ENCODE measurements around the gene CXXC4.

The CXXC4 gene

GRCh38 chr4:104486716-104487504, 7.8 kb downstream of the CXXC4 start:
- ChIA-PET CTCF (interaction anchor here (1.3 kb wide), 1 partner anchor 18 kb away, joined by 3 read pairs; no protein-coding TSS in a partner anchor), POLR2A (no interaction called here)
- no peak for TF ChIP-seq CTCF (IDR thresholded peaks at IDR 0.05; ENCODE audit: control extremely low read depth, extremely low read depth, low read depth, missing control alignments)
- no peak for DNase-seq (ENCODE audit: extremely low spot score)

- POLR2A ChIA-PET: no interaction called here
- no peak for TF ChIP-seq CTCF (IDR thresholded peaks at IDR 0.05; ENCODE audit: control extremely low read depth, extremely low read depth, low read depth, missing control alignments)
- no peak for DNase-seq (ENCODE audit: extremely low spot score)
- CTCF ChIA-PET: interaction anchor here (1.3 kb wide), 1 partner anchor 12 kb away, joined by 3 read pairs; no protein-coding TSS in a partner anchor
These were observed 19.0 kb downstream of the CXXC4 start for GRCh38 chr4:104475652-104476051.

- POLR2A ChIA-PET: no interaction called here
- CTCF ChIA-PET: interaction anchor here (1.3 kb wide), 2 partner anchors 15 to 18 kb away, joined by 4 read pairs; no protein-coding TSS in a partner anchor
- no peak for TF ChIP-seq CTCF (IDR thresholded peaks at IDR 0.05; ENCODE audit: control extremely low read depth, extremely low read depth, low read depth, missing control alignments)
- DNase-seq (ENCODE audit: extremely low spot score): no peak
These were observed 21.9 kb downstream of the CXXC4 start for GRCh38 chr4:104472766-104473165.

GRCh38 chr4:104470770-104471169, 23.9 kb downstream of the CXXC4 start:
- TF ChIP-seq CTCF (IDR thresholded peaks at IDR 0.05; ENCODE audit: control extremely low read depth, extremely low read depth, low read depth, missing control alignments): no peak
- ChIA-PET CTCF (interaction anchor here (1.0 to 1.3 kb wide), 3 partner anchors 10 to 174 kb away, joined by 3 to 5 read pairs (median 3); no protein-coding TSS in a partner anchor), POLR2A (no interaction called here)
- no peak for DNase-seq (ENCODE audit: extremely low spot score)

GRCh38 chr4:104469794-104470193, 24.9 kb downstream of the CXXC4 start:
- TF ChIP-seq CTCF (IDR thresholded peaks at IDR 0.05; ENCODE audit: control extremely low read depth, extremely low read depth, low read depth, missing control alignments): no peak
- DNase-seq (ENCODE audit: extremely low spot score): no peak
- CTCF ChIA-PET: interaction anchor here (1.0 to 1.3 kb wide), 2 partner anchors 15 to 175 kb away, joined by 3 read pairs; no protein-coding TSS in a partner anchor
- POLR2A ChIA-PET: no interaction called here

GRCh38 chr4:104465619-104466018, 29.1 kb downstream of the CXXC4 start:
- no peak for TF ChIP-seq CTCF (IDR thresholded peaks at IDR 0.05; ENCODE audit: control extremely low read depth, extremely low read depth, low read depth, missing control alignments)
- ChIA-PET CTCF (no interaction called here), POLR2A (no interaction called here)
- no peak for DNase-seq (ENCODE audit: extremely low spot score)
